HepG2 (cell line): ENCODE data around the gene GRIA2. TPM values are rescaled to one million over a fixed set of nuclear protein-coding genes. Genes with fewer than 3 reads are reported as not detected.

Experiments
- ATAC-seq: fragments of 200-7000 bp; cut with Tn5 transposase; 3 replicates; pipeline ENCODE4 v1.9.1; 2020; ENCODE audit warnings: mild to moderate bottlenecking, moderate library complexity
- BruUV-seq: library from RNA; stranded (reverse); fragments of 400-500 nt; replicated peaks from 2 replicates; lab custom pipeline; 2021; lab: Mats Ljungman, UMichigan
- CTCF ChIA-PET: fragments of 300-600 bp; formaldehyde crosslinking; extraction: SDS; loops from one replicate; lab custom pipeline; 2021; ENCODE audit warnings: low total read pairs, inconsistent platforms, low intra/inter-chr PET ratio; lab: Yijun Ruan, JAX
- POLR2A ChIA-PET: fragments of 350-600 bp; sonication (Branson Sonifier 250); formaldehyde crosslinking; loops from one replicate; lab custom pipeline; 2020; ENCODE audit warnings: antibody characterized with exemption, inconsistent platforms; lab: Yijun Ruan, JAX
- DNase-seq: peaks from one replicate; pipeline ENCODE4 v3.0.0-alpha.2; 2015; ENCODE audit warnings: low spot score
- FAIRE-seq: peaks from 3 replicates; lab custom pipeline; 2011; peaks lifted over from hg19 to GRCh38; lab: Jason Lieb, UNC
- H2AFZ ChIP-seq: one replicate; pipeline ENCODE4 v1.6.1; 2011; ENCODE audit warnings: low read length, inconsistent platforms
- H3K27ac ChIP-seq: fragments of 300-600 bp; 3 replicates; pipeline ENCODE4 v1.8.0; 2011; ENCODE audit warnings: mixed run types, mild to moderate bottlenecking, mixed read lengths, low read length, inconsistent platforms; ENCODE audit not compliant: insufficient read depth; ENCODE audit errors: extremely low read length
- H3K27me3 ChIP-seq, 2 experiments: fragments of 200-600 bp in 1 of 2; 2 replicates in 1 of 2; 3 replicates in 1 of 2; pipeline versions ENCODE4 v1.6.0 to v1.8.0; 2011; ENCODE audit warnings: low read length in 2 of 2, mild to moderate bottlenecking in 2 of 2, moderate library complexity in 2 of 2, inconsistent platforms in 1 of 2; ENCODE audit not compliant: insufficient read depth in 2 of 2, control insufficient read depth in 1 of 2
- H3K36me3 ChIP-seq, 2 experiments: fragments of 200-600 bp in 1 of 2; replicated peaks in 1 of 2; 2 replicates in 1 of 2; 3 replicates in 1 of 2; pipeline versions ENCODE4 v1.5.1 to v1.8.0; 2011; ENCODE audit warnings: low read length in 2 of 2, inconsistent platforms in 1 of 2; ENCODE audit not compliant: insufficient read depth in 2 of 2, control insufficient read depth in 1 of 2
- H3K4me1 ChIP-seq: 2 replicates; pipeline ENCODE4 v1.5.1; 2012; ENCODE audit warnings: low read length, inconsistent platforms; ENCODE audit not compliant: insufficient read depth
- H3K4me2 ChIP-seq: 2 replicates; pipeline ENCODE4 v1.6.0; 2011; ENCODE audit warnings: low read depth, low read length, inconsistent platforms
- H3K4me3 ChIP-seq, 3 experiments: fragments of 200-600 bp in 1 of 3; sonication (generic), shearing (Covaris generic) in 1 of 3; replicated peaks in 1 of 3; 2 replicates each; pipeline ENCODE4 v1.5.1; 2011 to 2016; ENCODE audit warnings: low read length in 3 of 3, inconsistent platforms in 2 of 3, low read depth in 2 of 3, mild to moderate bottlenecking in 2 of 3, control low read depth in 1 of 3, mixed read lengths in 1 of 3; ENCODE audit not compliant: insufficient read depth in 1 of 3
- H3K79me2 ChIP-seq: one replicate; pipeline ENCODE4 v1.6.1; 2011; ENCODE audit warnings: low read length, inconsistent platforms; ENCODE audit not compliant: insufficient read depth
- H3K9ac ChIP-seq: 2 replicates; pipeline ENCODE4 v1.6.0; 2011; ENCODE audit warnings: mild to moderate bottlenecking, low read depth, low read length, inconsistent platforms; ENCODE audit not compliant: insufficient read depth
- H3K9me3 ChIP-seq: 2 replicates; pipeline ENCODE4 v1.5.1; 2012; ENCODE audit warnings: mild to moderate bottlenecking, low read length
- H4K20me1 ChIP-seq: 2 replicates; pipeline ENCODE4 v1.6.0; 2011; ENCODE audit warnings: inconsistent platforms, mild to moderate bottlenecking, low read length, moderate library complexity; ENCODE audit not compliant: insufficient read depth
- MTF1 ChIP-seq: sonication (generic); formaldehyde crosslinking; IDR thresholded peaks from 2 replicates; pipeline ENCODE4 v1.5.0; 2020; ENCODE audit warnings: missing genetic modification reagents
- NPAS2 ChIP-seq: sonication (generic); formaldehyde crosslinking; IDR thresholded peaks from 2 replicates; pipeline ENCODE4 v1.8.0; 2022; ENCODE audit warnings: mild to moderate bottlenecking, missing genetic modification reagents, borderline replicate concordance
- NR3C1 ChIP-seq: sonication (generic); formaldehyde crosslinking; IDR thresholded peaks from 2 replicates; pipeline ENCODE4 v1.4.0; 2020; ENCODE audit warnings: missing genetic modification reagents
- ZMAT3 ChIP-seq: sonication (generic); formaldehyde crosslinking; conservative IDR thresholded peaks from 2 replicates; pipeline ENCODE4 v1.7.0; 2021; ENCODE audit warnings: missing genetic modification reagents
- WGBS: methylation state at CpG from one replicate; pipeline ENCODE4 v1.1.6; 2017; ENCODE audit warnings: low lambda C conversion rate; 5-methylcytosine and 5-hydroxymethylcytosine counted together
- in situ Hi-C: cut with HindIII; loops from 2 replicates; pipeline ENCODE4 v1.10.0; 2017; ENCODE audit warnings: low pct_unique_long_range_greater_than_20kb; ENCODE audit not compliant: extremely low pct_ligation_motif_present
- intact Hi-C: fragments of 100-400 bp; cut with micrococcal nuclease; formaldehyde crosslinking; loops from one replicate; pipeline ENCODE4 v1.10.0; 2022; ENCODE audit not compliant: unreplicated experiment
- polyA plus RNA-seq, 8 experiments: library from polyadenylated mRNA; depleted of rRNA in 3 of 8; stranded (reverse) in 7 of 8; unstranded in 1 of 8; fragments of >200 nt; fragmentation: Illumina TruSeq in 4 of 8; extraction: Trizol in 4 of 8; gene quantifications; 2 replicates each; pipeline versions ENCODE4 v1.2.1 to v1.2.3, GENCODE V29; 2011 to 2016; ENCODE audit warnings: low read depth in 4 of 8, missing spikeins in 1 of 8, mixed read lengths in 1 of 8; ENCODE audit not compliant: insufficient read depth in 1 of 8
- total RNA-seq, 5 experiments: library from RNA; depleted of rRNA; stranded (reverse); fragments of >200 nt; fragmentation: Illumina TruSeq; extraction: Trizol; gene quantifications; 2 replicates each; pipeline ENCODE4 v1.2.3, GENCODE V29; 2016; ENCODE audit warnings: low read depth in 1 of 5
- TF ChIP-seq, protein P1 (sequence below): sonication (generic); formaldehyde crosslinking; IDR thresholded peaks from 2 replicates; pipeline ENCODE4 v1.4.0; 2020; ENCODE audit warnings: low read depth, missing genetic modification reagents

GRIA2 gene
- total and polyA plus RNA-seq, 2 of the 13 experiments (the other 11 are each of a cell fraction or from before 2014, with no cell fraction given), result not detected

DNA sequence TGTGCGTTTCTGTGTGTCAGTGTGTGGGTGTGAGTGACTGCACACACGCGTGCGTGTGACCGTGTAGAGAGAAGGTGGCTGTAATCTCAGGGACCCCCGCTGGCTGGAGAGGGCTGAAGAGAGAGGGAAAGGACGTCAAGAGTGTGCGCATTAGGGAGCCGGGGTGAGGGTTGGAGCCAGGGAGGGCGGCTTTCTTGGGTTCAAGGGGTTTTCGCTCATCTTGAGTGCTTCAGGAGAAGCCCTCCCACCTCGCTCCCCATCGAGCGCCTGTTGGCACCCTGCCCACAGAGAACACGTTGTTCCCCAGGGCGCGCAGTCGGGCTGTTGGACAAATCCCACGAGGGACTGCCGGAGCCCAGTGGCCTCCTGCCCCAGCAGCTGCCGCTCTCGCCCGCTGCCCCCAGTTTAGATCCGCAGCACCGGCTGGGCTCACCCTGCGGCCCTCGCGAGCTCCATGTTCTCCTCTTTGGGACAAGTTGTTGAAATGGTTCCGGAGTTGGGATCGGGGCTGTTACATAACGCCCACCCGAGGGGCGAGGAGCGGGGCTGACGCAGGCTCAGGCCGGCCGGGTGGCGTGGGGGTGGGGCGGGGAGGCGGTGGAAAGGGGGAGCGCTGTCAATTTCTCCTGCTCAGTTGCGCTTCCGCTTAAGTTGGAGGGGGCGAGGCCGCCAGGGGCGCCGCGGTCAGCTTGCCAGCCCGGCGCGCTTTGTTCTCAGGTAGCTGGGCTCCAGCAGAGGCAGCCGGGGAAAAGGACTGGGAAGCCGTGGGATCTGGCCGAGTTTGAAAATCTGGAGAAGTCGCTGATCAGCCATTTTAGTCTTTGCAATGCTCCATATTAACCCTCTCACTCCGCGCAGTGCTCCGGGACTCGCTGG is 1.6 kb downstream of the GRIA2 start (continued):
- TF ChIP-seq, protein P1, sequence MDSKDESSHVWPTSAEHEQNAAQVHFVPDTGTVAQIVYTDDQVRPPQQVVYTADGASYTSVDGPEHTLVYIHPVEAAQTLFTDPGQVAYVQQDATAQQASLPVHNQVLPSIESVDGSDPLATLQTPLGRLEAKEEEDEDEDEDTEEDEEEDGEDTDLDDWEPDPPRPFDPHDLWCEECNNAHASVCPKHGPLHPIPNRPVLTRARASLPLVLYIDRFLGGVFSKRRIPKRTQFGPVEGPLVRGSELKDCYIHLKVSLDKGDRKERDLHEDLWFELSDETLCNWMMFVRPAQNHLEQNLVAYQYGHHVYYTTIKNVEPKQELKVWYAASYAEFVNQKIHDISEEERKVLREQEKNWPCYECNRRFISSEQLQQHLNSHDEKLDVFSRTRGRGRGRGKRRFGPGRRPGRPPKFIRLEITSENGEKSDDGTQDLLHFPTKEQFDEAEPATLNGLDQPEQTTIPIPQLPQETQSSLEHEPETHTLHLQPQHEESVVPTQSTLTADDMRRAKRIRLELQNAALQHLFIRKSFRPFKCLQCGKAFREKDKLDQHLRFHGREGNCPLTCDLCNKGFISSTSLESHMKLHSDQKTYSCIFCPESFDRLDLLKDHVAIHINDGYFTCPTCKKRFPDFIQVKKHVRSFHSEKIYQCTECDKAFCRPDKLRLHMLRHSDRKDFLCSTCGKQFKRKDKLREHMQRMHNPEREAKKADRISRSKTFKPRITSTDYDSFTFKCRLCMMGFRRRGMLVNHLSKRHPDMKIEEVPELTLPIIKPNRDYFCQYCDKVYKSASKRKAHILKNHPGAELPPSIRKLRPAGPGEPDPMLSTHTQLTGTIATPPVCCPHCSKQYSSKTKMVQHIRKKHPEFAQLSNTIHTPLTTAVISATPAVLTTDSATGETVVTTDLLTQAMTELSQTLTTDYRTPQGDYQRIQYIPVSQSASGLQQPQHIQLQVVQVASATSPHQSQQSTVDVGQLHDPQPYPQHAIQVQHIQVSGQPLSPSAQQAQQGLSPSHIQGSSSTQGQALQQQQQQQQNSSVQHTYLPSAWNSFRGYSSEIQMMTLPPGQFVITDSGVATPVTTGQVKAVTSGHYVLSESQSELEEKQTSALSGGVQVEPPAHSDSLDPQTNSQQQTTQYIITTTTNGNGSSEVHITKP (CRISPR knock-in tag), result no peak
- no peak for TF ChIP-seq NR3C1 (CRISPR knock-in tag)

DNA sequence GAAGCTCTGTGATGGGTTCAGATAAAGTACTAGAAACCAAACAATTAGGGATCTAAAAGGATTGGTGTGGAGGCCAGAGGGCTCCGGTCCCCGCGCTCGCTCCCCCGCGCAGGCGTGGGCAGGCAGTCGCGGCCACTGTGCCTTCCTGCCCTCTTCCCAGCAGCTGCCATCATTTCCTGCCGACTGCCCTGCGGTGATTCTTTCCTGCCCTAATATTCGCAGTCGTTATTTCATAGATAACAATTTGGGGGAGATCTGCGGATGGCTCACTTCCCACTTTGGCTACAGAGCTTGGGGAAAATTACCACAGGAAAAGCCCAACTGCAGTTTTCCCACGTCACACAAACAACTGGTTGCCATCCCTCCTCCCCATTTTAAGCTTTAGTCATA is 2.2 kb downstream of the GRIA2 start:
- no peaks in the 10 kb centered on the region for H3K79me2 ChIP-seq
- no peak for ATAC-seq
- H3K4me1 ChIP-seq, result no peaks in the 10 kb centered on the region
- POLR2A ChIA-PET, result no interaction called here
- no peak for FAIRE-seq
- no peak overlapping the region for H2AFZ ChIP-seq
- TF ChIP-seq MTF1 (CRISPR knock-in tag) (no peak), NPAS2 (CRISPR knock-in tag) (no peak), ZMAT3 (CRISPR knock-in tag) (no peak)
- TF ChIP-seq, all 625 proteins: peak for 0
- intact Hi-C loops (no loop called here), in situ Hi-C loops (loop anchor here (5.0 kb wide), 1 partner anchor 755 kb away; no protein-coding TSS in a partner anchor)
- H3K27ac ChIP-seq, result no peak overlapping the region
- 3% methylated on average over 4 of the region's 15 CpGs for WGBS
- no peak for DNase-seq
- no peaks in the 10 kb centered on the region for H3K36me3 ChIP-seq
- H3K27me3 ChIP-seq, result peaks cover 0 to 4% of the 10 kb centered on the region in 2 experiments; a peak in 2 of 5 replicates
- peaks cover 4% of the 10 kb centered on the region; the same call in 1 of the 2 replicates for H4K20me1 ChIP-seq
- H3K9ac ChIP-seq, result no peak overlapping the region
- H3K4me3 ChIP-seq, result no peak overlapping the region
- H3K9me3 ChIP-seq, result no peaks in the 10 kb centered on the region
- H3K4me2 ChIP-seq, result no peak overlapping the region
- CTCF ChIA-PET, result no interaction called here
- no TSS peak for BruUV-seq
